GM12891 (cell line): ENCODE results near the gene RIMOC1.

Experiments
- POLR2A ChIP-seq: IDR thresholded peaks from 2 replicates; pipeline ENCODE4 v1.6.1; 2011; ENCODE audit warnings: low read depth, low read length, control low read depth
- TAF1 ChIP-seq: IDR thresholded peaks from 2 replicates; pipeline ENCODE4 v1.6.1; 2011; ENCODE audit warnings: low read depth, low read length, control low read depth

- TF ChIP-seq POLR2A (no peak), TAF1 (no peak)
These were observed 29.6 kb upstream of the RIMOC1 start for GRCh38 chr5:41874512-41875060.
